Measurements from ENCODE around the gene DCAF5. TPM values are rescaled to one million over a fixed set of nuclear protein-coding genes. Genes with fewer than 3 reads are reported as not detected.

DCAF5 gene
- total RNA-seq, 1 donor from 2014 or later: 53.4 TPM

Other genes with a start within 250 kb of the DCAF5 start
- gene ACTN1, start 173.8 kb downstream of the DCAF5 start, total RNA-seq: 92.5 TPM
- gene EXD2, start 38.4 kb upstream of the DCAF5 start, total RNA-seq: 16.7 TPM
- 101 TPM for gene GALNT16, start 107.0 kb upstream of the DCAF5 start, total RNA-seq
- gene ERH, start 245.2 kb upstream of the DCAF5 start, total RNA-seq: 102 TPM
- 16.2 TPM for gene SLC39A9, start 245.6 kb upstream of the DCAF5 start, total RNA-seq

All from Right ventricle myocardium superior (tissue), 1 donor.